Activated CD4-positive, alpha-beta T cell treated with anti-CD3 and anti-CD28 coated beads for 36 hours (primary cell): ENCODE results near the gene GRK4. TPM values are rescaled to one million over a fixed set of nuclear protein-coding genes. Genes with fewer than 3 reads are reported as not detected.

ENCODE experiments used
- ATAC-seq: fragments of 200-7000 bp; cut with Tn5 transposase; one replicate; pipeline ENCODE4 v1.10.0; 2021; ENCODE audit warnings: mild to moderate bottlenecking, moderate library complexity
- CTCF ChIA-PET: fragments of 350-600 bp; sonication (Branson Sonifier 250); formaldehyde crosslinking; loops from one replicate; lab custom pipeline; 2021; ENCODE audit warnings: antibody characterized with exemption; lab: Charles Lee
- POLR2A ChIA-PET: fragments of 350-600 bp; sonication (Branson Sonifier 250); formaldehyde crosslinking; loops from one replicate; lab custom pipeline; 2021; ENCODE audit warnings: antibody characterized with exemption, inconsistent platforms; lab: Charles Lee
- DNase-seq: peaks from one replicate; pipeline ENCODE4 v3.0.0-alpha.2; 2020
- H3K27ac Mint-ChIP-seq: one replicate; pipeline ENCODE4 v1.8.0; 2021; ENCODE audit warnings: mixed read lengths
- H3K27me3 Mint-ChIP-seq: one replicate; pipeline ENCODE4 v1.8.0; 2021; ENCODE audit warnings: mixed read lengths
- H3K36me3 Mint-ChIP-seq: one replicate; pipeline ENCODE4 v1.8.0; 2021; ENCODE audit warnings: low read depth, mixed read lengths
- H3K4me1 Mint-ChIP-seq: one replicate; pipeline ENCODE4 v1.8.0; 2021; ENCODE audit warnings: mixed read lengths
- H3K4me3 Mint-ChIP-seq: one replicate; pipeline ENCODE4 v1.8.0; 2021; ENCODE audit warnings: mild to moderate bottlenecking, moderate library complexity, mixed read lengths
- H3K9me3 Mint-ChIP-seq: one replicate; pipeline ENCODE4 v1.8.0; 2021; ENCODE audit warnings: low read depth, mixed read lengths
- intact Hi-C, 2 experiments: fragments of 100-400 bp; cut with DNase I in 1 of 2; cut with micrococcal nuclease in 1 of 2; formaldehyde crosslinking; loops; one replicate each; pipeline versions ENCODE4 v1.14.2 to v1.15.1; 2022 to 2024; cut with DNase I, micrococcal nuclease
- total RNA-seq, 2 experiments: library from RNA; stranded (reverse); gene quantifications; one replicate each; pipeline ENCODE4 v1.2.3, GENCODE V29; 2021

The GRK4 gene
- total RNA-seq, 2 experiments from 2014 or later, result 2.4 to 2.5 TPM

DNA sequence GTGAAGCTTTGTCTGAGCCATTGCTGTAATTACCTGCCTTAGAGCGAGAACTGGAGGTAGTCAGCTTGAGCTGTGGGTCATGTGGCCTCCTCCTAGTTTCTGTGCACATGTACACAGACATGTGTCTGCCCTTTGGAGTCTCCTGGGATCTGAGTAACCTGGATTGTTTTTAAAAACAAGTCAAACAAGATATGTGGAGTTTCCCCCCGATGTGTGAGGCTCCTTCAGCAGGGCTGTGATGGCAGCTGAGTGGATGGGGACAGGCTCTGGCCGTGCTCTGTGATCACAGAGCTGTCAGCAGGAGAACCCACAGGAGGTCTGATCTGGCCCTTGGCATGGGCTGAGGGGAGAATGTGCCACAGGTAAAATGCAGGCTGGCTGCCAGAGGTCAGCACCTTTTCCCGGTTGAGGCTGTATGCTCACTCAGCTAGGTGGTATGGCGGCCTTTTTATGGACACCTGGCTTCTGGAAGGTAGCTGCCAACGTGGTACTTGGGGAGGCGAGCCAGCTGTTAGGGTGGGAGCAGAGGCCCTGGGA is 38.5 kb upstream of the GRK4 start:
- POLR2A ChIA-PET, result interaction anchor here (0.6 kb wide), 1 partner anchor 51 kb away, joined by 5 read pairs; no protein-coding TSS in a partner anchor
- peaks cover 49% of the 10 kb centered on the region for H3K36me3 Mint-ChIP-seq

DNA sequence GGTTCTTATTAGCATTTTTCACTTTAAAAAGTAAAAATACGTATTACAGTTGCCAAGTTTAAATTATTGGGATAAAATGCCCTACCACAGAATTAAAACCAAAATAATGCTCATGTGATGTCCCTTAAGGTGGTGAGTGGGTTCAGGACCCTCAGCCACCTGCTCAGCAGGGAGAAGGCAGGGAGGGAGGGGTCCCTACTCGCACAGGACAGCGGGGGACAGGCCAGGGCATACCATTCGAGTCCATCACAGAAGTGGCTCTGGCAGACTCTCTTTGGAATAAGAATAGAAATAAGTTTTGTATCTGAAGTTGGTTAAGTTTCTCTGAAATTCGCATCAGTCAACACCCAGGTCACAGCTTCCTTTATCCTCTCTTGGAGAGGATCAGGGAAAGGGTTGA is 37.9 kb upstream of the GRK4 start:
- CTCF ChIA-PET, result interaction anchor here (1.4 kb wide), 1 partner anchor 30 kb away, joined by 4 read pairs; no protein-coding TSS in a partner anchor
- H3K27ac Mint-ChIP-seq, result no peak overlapping the region
- POLR2A ChIA-PET, result no interaction called here

More for the DNA sequence above, 38.5 kb upstream of the GRK4 start:
- H3K27ac Mint-ChIP-seq, result peak overlapping the region; percentile 19
- DNase-seq, result peak; percentile 1
- no peak for ATAC-seq
- peaks cover 3% of the 10 kb centered on the region for H3K9me3 Mint-ChIP-seq
- H3K4me3 Mint-ChIP-seq, result no peak overlapping the region
- CTCF ChIA-PET, result interaction anchor here (0.6 to 1.4 kb wide), 3 partner anchors 15 to 65 kb away, joined by 3 to 4 read pairs (median 3); no protein-coding TSS in a partner anchor
- H3K27me3 Mint-ChIP-seq, result no peaks in the 10 kb centered on the region
- H3K4me1 Mint-ChIP-seq, result peaks cover 35% of the 10 kb centered on the region
- intact Hi-C loops, result no loop called here

DNA sequence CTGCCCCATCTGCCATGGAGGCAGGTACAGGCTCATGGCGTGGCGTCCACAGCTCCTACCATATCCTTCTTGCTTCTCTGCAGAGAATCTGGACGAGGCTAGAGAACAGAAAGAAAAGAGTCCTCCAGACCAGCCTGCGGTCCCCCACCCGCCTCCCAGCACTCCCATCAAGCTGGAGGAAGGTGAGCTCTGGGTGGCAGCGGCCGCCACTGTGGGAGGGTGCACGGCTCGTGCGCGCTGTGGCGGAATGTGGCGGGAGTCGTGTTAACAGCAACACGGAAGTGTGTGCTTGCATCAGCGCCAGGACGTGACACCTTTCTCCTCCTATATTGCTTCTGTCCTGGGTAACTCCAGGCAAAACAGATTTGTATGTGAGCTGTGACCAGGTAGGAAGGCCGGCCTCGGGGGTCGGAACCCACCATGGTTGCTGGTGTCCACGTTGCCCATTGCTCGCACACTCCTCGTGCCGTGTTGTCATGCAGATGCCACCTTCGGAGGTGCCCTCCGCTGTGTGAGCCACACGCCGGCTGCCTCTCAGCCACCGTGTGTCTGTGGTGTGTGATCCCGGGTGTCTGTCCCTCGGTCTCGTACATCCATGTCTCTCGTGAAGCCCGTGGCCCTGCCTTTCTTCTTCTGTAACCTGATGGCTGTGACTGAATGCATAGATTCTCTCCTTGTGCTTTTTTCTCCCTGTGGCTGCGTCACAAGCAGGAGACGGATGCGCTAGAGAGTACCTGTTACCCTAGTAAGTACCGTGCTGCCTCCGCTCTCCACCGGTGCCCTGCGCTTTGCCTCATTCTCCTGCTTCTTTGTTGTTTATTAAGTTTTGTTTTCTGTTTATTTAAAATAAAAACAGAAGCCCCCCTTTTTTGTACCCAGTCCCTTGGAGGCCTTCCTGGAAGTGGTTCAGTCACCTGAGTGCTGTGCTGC is 37.2 kb upstream of the GRK4 start:
- ATAC-seq (no peak), DNase-seq (no peak)
- ChIA-PET CTCF (interaction anchor here (1.4 kb wide), 1 partner anchor 30 kb away, joined by 4 read pairs; no protein-coding TSS in a partner anchor), POLR2A (no interaction called here)
- no peak overlapping the region for H3K27ac Mint-ChIP-seq
- H3K36me3 Mint-ChIP-seq, result peaks cover 46% of the 10 kb centered on the region
- no peaks in the 10 kb centered on the region for H3K9me3 Mint-ChIP-seq
- H3K27me3 Mint-ChIP-seq, result no peaks in the 10 kb centered on the region
- intact Hi-C loops, result no loop called here
- H3K4me1 Mint-ChIP-seq, result peaks cover 24% of the 10 kb centered on the region
- H3K4me3 Mint-ChIP-seq, result no peak overlapping the region

More for the DNA sequence above, 37.9 kb upstream of the GRK4 start:
- DNase-seq (peak; percentile 2), ATAC-seq (no peak)
- peaks cover 29% of the 10 kb centered on the region for H3K4me1 Mint-ChIP-seq
- intact Hi-C loops, result no loop called here
- H3K9me3 Mint-ChIP-seq, result no peaks in the 10 kb centered on the region
- H3K27me3 Mint-ChIP-seq, result no peaks in the 10 kb centered on the region
- H3K4me3 Mint-ChIP-seq, result no peak overlapping the region
- H3K36me3 Mint-ChIP-seq, result peaks cover 46% of the 10 kb centered on the region

DNA sequence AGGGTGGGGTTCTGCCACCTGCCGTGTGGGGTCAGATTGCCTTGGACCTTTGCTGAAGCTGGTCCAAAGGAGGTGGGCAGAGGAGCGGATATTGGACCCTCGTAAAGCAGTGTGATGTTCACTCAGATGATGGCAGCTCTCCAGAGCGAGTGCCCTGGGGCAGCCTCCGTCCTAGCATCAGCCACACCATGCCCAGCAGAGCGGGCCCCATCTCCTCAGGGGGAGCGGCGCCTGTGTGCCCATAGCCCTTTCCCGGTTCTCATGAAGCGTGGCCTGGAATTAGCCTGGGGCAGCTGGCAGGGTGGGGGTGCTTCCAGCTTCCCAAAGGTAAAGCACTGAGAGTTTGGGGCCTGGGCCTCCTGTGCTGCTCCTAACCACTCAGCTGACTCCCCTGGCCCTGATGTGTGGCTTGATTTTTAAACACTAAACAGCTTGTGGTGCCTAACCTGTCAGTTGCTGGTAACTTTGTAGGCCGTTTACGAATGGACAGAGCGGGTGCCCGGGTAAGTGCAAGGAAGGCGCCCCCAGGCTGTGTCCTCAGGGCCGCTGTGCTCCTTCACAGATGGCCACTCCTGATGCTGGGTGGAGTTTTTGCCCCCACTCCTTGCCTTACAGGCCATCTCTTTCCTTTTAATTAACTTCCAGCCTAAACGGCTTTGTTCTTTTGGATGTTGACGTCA is 36.2 kb upstream of the GRK4 start:
- intact Hi-C loops, result no loop called here
- POLR2A ChIA-PET, result no interaction called here

DNA sequence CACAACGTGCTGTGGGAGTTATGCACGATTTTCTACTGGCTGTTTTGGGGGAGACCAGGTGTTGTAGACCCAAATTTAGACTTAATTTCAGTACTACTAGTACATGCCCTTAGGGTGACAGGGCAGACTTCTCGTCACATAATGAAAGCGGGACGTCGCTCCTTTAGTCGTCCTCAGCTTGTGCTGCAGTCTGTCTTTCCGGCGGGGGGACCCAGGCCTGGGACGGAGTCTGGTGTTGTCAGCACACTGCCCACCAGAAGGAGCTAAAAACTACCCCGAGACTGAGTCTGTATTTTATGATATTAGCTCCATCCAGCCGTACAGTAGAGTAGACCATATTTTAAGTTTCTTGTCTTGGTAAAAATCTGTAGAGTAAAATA is 35.7 kb upstream of the GRK4 start:
- Mint-ChIP-seq H3K9me3 (no peaks in the 10 kb centered on the region), H3K36me3 (peaks cover 44% of the 10 kb centered on the region), H3K4me3 (no peak overlapping the region), H3K27ac (no peak overlapping the region), H3K27me3 (no peaks in the 10 kb centered on the region), H3K4me1 (peaks cover 19% of the 10 kb centered on the region)
- ATAC-seq, result no peak
- DNase-seq, result peak; percentile 1
- intact Hi-C loops, result no loop called here
- ChIA-PET CTCF (interaction anchor here (0.6 to 1.0 kb wide), 3 partner anchors 25 to 163 kb away, joined by 3 to 4 read pairs (median 3); no protein-coding TSS in a partner anchor), POLR2A (no interaction called here)

More for the DNA sequence above, 36.2 kb upstream of the GRK4 start:
- CTCF ChIA-PET, result interaction anchor here (0.6 to 1.0 kb wide), 3 partner anchors 25 to 163 kb away, joined by 3 to 4 read pairs (median 3); no protein-coding TSS in a partner anchor
- no peak overlapping the region for H3K27ac Mint-ChIP-seq
- ATAC-seq, result no peak
- H3K4me1 Mint-ChIP-seq, result peaks cover 21% of the 10 kb centered on the region
- DNase-seq, result peak; percentile 3
- H3K9me3 Mint-ChIP-seq, result no peaks in the 10 kb centered on the region
- no peak overlapping the region for H3K4me3 Mint-ChIP-seq
- peaks cover 46% of the 10 kb centered on the region for H3K36me3 Mint-ChIP-seq
- H3K27me3 Mint-ChIP-seq, result no peaks in the 10 kb centered on the region

DNA sequence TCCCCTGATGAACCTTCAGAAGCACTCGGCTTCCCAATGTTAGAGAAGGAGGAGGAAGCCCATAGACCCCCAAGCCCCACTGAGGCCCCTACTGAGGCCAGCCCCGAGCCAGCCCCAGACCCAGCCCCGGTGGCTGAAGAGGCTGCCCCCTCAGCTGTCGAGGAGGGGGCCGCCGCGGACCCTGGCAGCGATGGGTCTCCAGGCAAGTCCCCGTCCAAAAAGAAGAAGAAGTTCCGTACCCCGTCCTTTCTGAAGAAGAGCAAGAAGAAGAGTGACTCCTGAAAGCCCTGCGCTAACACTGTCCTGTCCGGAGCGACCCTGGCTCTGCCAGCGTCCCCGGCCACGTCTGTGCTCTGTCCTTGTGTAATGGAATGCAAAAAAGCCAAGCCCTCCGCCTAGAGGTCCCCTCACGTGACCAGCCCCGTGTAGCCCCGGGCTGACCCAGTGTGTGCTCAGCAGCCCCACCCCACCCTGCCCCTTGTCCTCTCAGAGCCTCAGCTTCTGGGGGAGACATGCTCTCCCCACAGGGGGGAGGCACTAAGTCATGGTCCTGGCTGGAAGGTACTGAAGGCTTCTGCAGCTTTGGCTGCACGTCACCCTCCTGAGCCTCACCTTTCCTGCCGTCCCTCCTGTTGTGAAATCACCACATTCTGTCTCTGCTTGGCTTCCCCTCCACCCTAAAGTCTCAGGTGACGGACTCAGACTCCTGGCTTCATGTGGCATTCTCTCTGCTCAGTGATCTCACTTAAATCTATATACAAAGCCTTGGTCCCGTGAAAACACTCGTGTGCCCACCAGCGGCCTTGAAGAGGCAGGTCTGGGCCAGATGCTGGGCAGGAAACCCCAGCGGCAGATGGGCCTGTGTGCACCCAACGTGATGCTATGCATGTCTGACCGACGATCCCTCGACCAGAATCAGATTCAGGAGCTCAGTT is 34.9 kb upstream of the GRK4 start:
- H3K4me1 Mint-ChIP-seq, result peaks cover 18% of the 10 kb centered on the region
- peaks cover 48% of the 10 kb centered on the region for H3K36me3 Mint-ChIP-seq
- H3K27ac Mint-ChIP-seq, result peak overlapping the region; percentile 47
- intact Hi-C loops, result no loop called here
- H3K9me3 Mint-ChIP-seq, result no peaks in the 10 kb centered on the region
- ChIA-PET POLR2A (no interaction called here), CTCF (interaction anchor here (0.7 to 0.9 kb wide), 3 partner anchors 24 to 159 kb away, joined by 3 read pairs; no protein-coding TSS in a partner anchor)
- H3K27me3 Mint-ChIP-seq, result no peaks in the 10 kb centered on the region
- ATAC-seq, result no peak
- no peak overlapping the region for H3K4me3 Mint-ChIP-seq
- DNase-seq, result peak; percentile 3

DNA sequence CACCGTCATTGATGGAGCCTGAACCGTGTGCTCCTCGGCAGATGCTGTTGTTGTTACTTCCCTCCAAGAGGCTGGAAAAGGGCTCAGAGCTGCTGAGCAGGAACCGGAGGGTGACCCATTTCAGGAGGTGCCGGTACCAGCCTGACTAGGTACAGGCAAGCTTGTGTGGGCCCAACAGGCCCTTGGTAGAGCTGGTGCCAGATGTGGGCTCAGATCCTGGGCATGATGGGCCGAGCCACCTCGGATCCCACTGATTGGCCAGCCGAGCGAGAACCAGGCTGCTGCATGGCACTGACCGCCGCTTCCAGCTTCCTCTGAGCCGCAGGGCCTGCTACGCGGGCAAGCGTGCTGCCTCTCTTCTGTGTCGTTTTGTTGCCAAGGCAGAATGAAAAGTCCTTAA is 33.9 kb upstream of the GRK4 start:
- ATAC-seq (no peak), DNase-seq (peak; percentile 4)
- H3K4me3 Mint-ChIP-seq, result no peak overlapping the region
- H3K9me3 Mint-ChIP-seq, result no peaks in the 10 kb centered on the region
- peaks cover 45% of the 10 kb centered on the region for H3K36me3 Mint-ChIP-seq
- H3K27ac Mint-ChIP-seq, result peak overlapping the region; percentile 47
- no peaks in the 10 kb centered on the region for H3K27me3 Mint-ChIP-seq
- intact Hi-C loops, result no loop called here
- ChIA-PET POLR2A (no interaction called here), CTCF (interaction anchor here (0.7 to 1.5 kb wide), 3 partner anchors 22 to 160 kb away, joined by 3 read pairs; no protein-coding TSS in a partner anchor)
- H3K4me1 Mint-ChIP-seq, result peaks cover 16% of the 10 kb centered on the region

DNA sequence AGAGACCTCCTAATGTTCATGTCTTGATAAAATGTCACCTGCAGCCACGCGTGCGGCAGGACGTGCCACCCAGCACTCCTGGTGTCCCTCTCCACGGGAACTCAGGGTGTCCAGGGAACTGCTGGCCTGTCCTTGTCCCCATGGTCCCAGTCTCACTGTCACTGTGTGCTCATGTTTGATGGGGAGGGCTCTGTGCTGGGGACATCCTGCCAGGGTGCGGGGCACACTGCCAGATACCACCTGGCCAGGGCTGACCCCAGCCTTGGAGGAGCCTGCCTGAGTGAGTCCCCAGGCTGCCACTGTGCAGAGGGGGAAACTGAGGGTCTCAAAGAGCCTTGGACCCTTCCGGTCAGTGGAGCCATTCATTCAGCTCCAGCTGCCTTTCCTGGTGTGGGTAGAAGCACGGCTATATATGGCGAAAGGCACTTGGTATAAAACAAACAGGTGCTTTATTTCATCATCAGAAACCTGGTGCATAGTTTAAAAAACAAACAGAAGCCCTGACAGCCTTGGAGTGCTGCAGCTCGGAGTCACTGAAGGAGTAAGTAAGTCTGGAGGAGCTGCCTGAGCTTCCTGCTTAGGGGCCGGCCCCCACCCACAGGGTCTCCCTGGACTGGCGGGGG is 33.1 kb upstream of the GRK4 start:
- DNase-seq (peak; percentile 3), ATAC-seq (no peak)
- ChIA-PET POLR2A (no interaction called here), CTCF (interaction anchor here (1.5 kb wide), 1 partner anchor 21 kb away, joined by 3 read pairs; no protein-coding TSS in a partner anchor)
- peaks cover 43% of the 10 kb centered on the region for H3K36me3 Mint-ChIP-seq
- H3K4me3 Mint-ChIP-seq, result no peak overlapping the region
- peaks cover 16% of the 10 kb centered on the region for H3K4me1 Mint-ChIP-seq
- no peaks in the 10 kb centered on the region for H3K9me3 Mint-ChIP-seq
- no peaks in the 10 kb centered on the region for H3K27me3 Mint-ChIP-seq
- H3K27ac Mint-ChIP-seq, result peak overlapping the region; percentile 13
- intact Hi-C loops, result loop anchor here in 1 of 2 experiments (5.0 to 10.0 kb wide), 2 partner anchors 688 to 1025 kb away; partner anchors contain the start of genes HAUS3 and POLN

DNA sequence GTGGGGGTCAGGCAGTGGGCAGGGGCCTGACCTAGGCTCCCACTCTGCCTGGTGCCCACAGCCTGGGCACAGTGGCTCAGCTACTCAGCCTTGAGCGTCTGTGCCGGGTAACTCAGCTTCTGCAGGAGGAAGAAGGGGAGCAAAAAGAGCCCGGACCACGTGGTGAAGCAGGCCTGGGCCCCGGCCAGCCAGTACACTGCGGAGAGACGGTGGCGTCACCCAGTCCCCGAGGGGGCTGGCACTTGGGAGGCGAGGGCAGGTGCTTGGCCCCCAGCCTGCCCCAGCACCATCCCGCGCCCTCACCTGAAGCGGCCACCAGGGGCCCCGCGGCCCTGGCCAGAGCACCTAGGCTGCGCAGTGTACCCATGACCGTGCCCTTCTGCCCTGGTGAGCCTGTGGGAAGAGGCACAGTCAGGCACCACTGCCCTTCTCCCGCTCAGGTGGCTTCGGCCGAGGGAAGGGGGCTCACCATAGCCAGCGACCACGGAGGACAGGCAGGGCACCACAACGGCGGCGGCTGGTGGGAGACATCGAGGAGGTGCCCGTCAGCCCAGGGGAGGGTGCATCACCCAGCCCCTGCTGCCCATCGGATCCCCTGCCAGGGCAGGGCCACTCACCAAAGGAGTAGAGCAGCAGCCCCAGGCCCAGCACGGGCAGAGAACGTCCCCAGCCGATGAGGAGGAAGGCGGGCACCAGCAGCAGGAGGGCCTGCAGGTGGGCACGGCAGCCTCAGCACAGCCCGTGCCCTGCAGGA is 32.4 kb upstream of the GRK4 start:
- CTCF ChIA-PET, result interaction anchor here (1.5 kb wide), 1 partner anchor 21 kb away, joined by 3 read pairs; no protein-coding TSS in a partner anchor
- peak; percentile 35 for DNase-seq
- intact Hi-C loops, result loop anchor here in 1 of 2 experiments (5.0 to 10.0 kb wide), 2 partner anchors 689 to 1024 kb away; partner anchors contain the start of genes HAUS3 and POLN

More for the DNA sequence above, 32.4 kb upstream of the GRK4 start:
- ATAC-seq, result no peak
- Mint-ChIP-seq H3K9me3 (no peaks in the 10 kb centered on the region), H3K27ac (peak overlapping the region; percentile 13), H3K36me3 (peaks cover 50% of the 10 kb centered on the region), H3K4me1 (peaks cover 21% of the 10 kb centered on the region), H3K27me3 (no peaks in the 10 kb centered on the region), H3K4me3 (peak overlapping the region; percentile 95)
- POLR2A ChIA-PET, result no interaction called here
